Liver (tissue), 9 donors: Measurements from ENCODE around the gene GMPR. TPM values are rescaled to one million over a fixed set of nuclear protein-coding genes. Genes with fewer than 3 reads are reported as not detected.

Experiments
- DNase-seq: peaks from one replicate; pipeline ENCODE4 v3.0.0-alpha.2; 2017; ENCODE audit warnings: low spot score
- H3K27ac ChIP-seq, 2 donors: one replicate each; pipeline ENCODE4 v1.7.0; 2013; ENCODE audit warnings: inconsistent platforms in 2 of 2, low read length in 2 of 2, control low read depth in 1 of 2, low read depth in 1 of 2, mild to moderate bottlenecking in 1 of 2
- H3K27me3 ChIP-seq, 4 donors: one replicate each; pipeline versions ENCODE4 v1.6.1 to v1.7.0; 2013; ENCODE audit warnings: low read length in 3 of 4, inconsistent platforms in 1 of 4, mild to moderate bottlenecking in 1 of 4, moderate library complexity in 1 of 4; ENCODE audit not compliant: control insufficient read depth in 4 of 4, insufficient read depth in 4 of 4
- H3K36me3 ChIP-seq, 4 donors: one replicate each; pipeline versions ENCODE4 v1.6.1 to v1.7.0; 2013; ENCODE audit warnings: low read length in 3 of 4, mild to moderate bottlenecking in 3 of 4, low read depth in 1 of 4, moderate library complexity in 1 of 4; ENCODE audit not compliant: control insufficient read depth in 4 of 4, insufficient read depth in 3 of 4
- H3K4me1 ChIP-seq, 4 donors: one replicate each; pipeline versions ENCODE4 v1.6.1 to v1.7.0; 2013; ENCODE audit warnings: low read length in 3 of 4, mild to moderate bottlenecking in 3 of 4, moderate library complexity in 1 of 4; ENCODE audit not compliant: control insufficient read depth in 4 of 4, insufficient read depth in 4 of 4
- H3K4me3 ChIP-seq, 3 donors: one replicate each; pipeline versions ENCODE4 v1.6.1 to v1.7.0; 2013; ENCODE audit warnings: low read length in 3 of 3, control low read depth in 1 of 3, low read depth in 1 of 3, mild to moderate bottlenecking in 1 of 3
- H3K9ac ChIP-seq, 2 donors: one replicate each; pipeline ENCODE4 v1.7.0; 2013; ENCODE audit warnings: low read length in 2 of 2, mild to moderate bottlenecking in 2 of 2, moderate library complexity in 2 of 2, control low read depth in 1 of 2, low read depth in 1 of 2
- H3K9me3 ChIP-seq, 4 donors: one replicate each; pipeline versions ENCODE4 v1.6.1 to v1.7.0; 2013; ENCODE audit warnings: low read length in 3 of 4; ENCODE audit not compliant: control insufficient read depth in 4 of 4
- ATF3 ChIP-seq: IDR thresholded peaks from 2 replicates; pipeline ENCODE4 v1.6.1; 2016; ENCODE audit warnings: antibody characterized with exemption
- CTCF ChIP-seq: fragments of 150-350 bp; IDR thresholded peaks from 2 replicates; pipeline ENCODE4 v1.5.1; 2017; ENCODE audit warnings: improper control_type of control experiment, low read depth, low read length; ENCODE audit not compliant: missing input control
- EGR1 ChIP-seq, 2 donors: IDR thresholded peaks; 2 replicates each; pipeline ENCODE4 v1.6.1; 2016 to 2018; ENCODE audit warnings: antibody characterized with exemption in 2 of 2, low read depth in 2 of 2
- FOXA1 ChIP-seq: IDR thresholded peaks from 2 replicates; pipeline ENCODE4 v1.6.1; 2016; ENCODE audit warnings: antibody characterized with exemption
- FOXA2 ChIP-seq: IDR thresholded peaks from 2 replicates; pipeline ENCODE4 v1.6.1; 2016; ENCODE audit warnings: antibody characterized with exemption
- GABPA ChIP-seq, 2 donors: IDR thresholded peaks in 1 of 2; conservative IDR thresholded peaks in 1 of 2; 2 replicates each; pipeline ENCODE4 v1.6.1; 2016; ENCODE audit warnings: antibody characterized with exemption in 2 of 2, mild to moderate bottlenecking in 1 of 2, moderate library complexity in 1 of 2
- HNF4A ChIP-seq, 2 donors: conservative IDR thresholded peaks; 2 replicates each; pipeline ENCODE4 v1.6.1; 2016; ENCODE audit warnings: antibody characterized with exemption in 2 of 2, mild to moderate bottlenecking in 2 of 2
- HNF4G ChIP-seq: IDR thresholded peaks from 2 replicates; pipeline ENCODE4 v1.6.1; 2016; ENCODE audit warnings: antibody characterized with exemption
- MAX ChIP-seq: IDR thresholded peaks from 2 replicates; pipeline ENCODE4 v1.6.1; 2016; ENCODE audit warnings: antibody characterized with exemption
- NR2F2 ChIP-seq: IDR thresholded peaks from 2 replicates; pipeline ENCODE4 v1.6.1; 2016; ENCODE audit warnings: antibody characterized with exemption
- REST ChIP-seq: IDR thresholded peaks from 2 replicates; pipeline ENCODE4 v1.6.1; 2016; ENCODE audit warnings: antibody characterized with exemption, mild to moderate bottlenecking
- RXRA ChIP-seq, 2 donors: IDR thresholded peaks; 2 replicates each; pipeline ENCODE4 v1.6.1; 2017 to 2018; ENCODE audit warnings: antibody characterized with exemption in 2 of 2, mild to moderate bottlenecking in 1 of 2
- SP1 ChIP-seq: IDR thresholded peaks from 2 replicates; pipeline ENCODE4 v1.6.1; 2018; ENCODE audit warnings: antibody characterized with exemption, mild to moderate bottlenecking
- TAF1 ChIP-seq: conservative IDR thresholded peaks from 2 replicates; pipeline ENCODE4 v1.6.1; 2016; ENCODE audit warnings: antibody characterized with exemption, mild to moderate bottlenecking
- YY1 ChIP-seq: IDR thresholded peaks from 2 replicates; pipeline ENCODE4 v1.6.1; 2016; ENCODE audit warnings: antibody characterized with exemption, mild to moderate bottlenecking
- ZBTB33 ChIP-seq: IDR thresholded peaks from 2 replicates; pipeline ENCODE4 v1.6.1; 2016; ENCODE audit warnings: antibody characterized with exemption
- WGBS: extraction: QIAGEN DNeasy Blood & Tissue Kit; methylation state at CpG from one replicate; pipeline ENCODE4 v1.1.7; 2013; 5-methylcytosine and 5-hydroxymethylcytosine counted together
- polyA plus RNA-seq, 2 donors: library from polyadenylated mRNA; stranded (reverse) in 1 of 2; unstranded in 1 of 2; fragments of 200-250 nt in 1 of 2; fragments of >200 nt in 1 of 2; fragmentation: Nextera tagmentation in 1 of 2; extraction: Ambion mirVana in 1 of 2; gene quantifications; one replicate each; pipeline versions ENCODE4 v1.2.1 to v1.2.3, GENCODE V29; 2013 to 2015
- total RNA-seq, 2 donors: library from RNA; depleted of rRNA; stranded (reverse); fragments of >200 nt; gene quantifications; one replicate each; pipeline ENCODE4 v1.2.3, GENCODE V29; 2014
- donor health status: healthy.
- donor health status: healthy.
- donor health status: healthy.
- donor health status: healthy.
- donor health status: healthy.

The GMPR gene
- total and polyA plus RNA-seq, 4 donors = 2.1 to 50.2 (median 4.2) TPM

- H3K27ac ChIP-seq = no peak overlapping the region
- H3K9ac ChIP-seq = no peak overlapping the region
- H3K27me3 ChIP-seq = no peaks in the 10 kb centered on the region
- no peaks in the 10 kb centered on the region for H3K9me3 ChIP-seq
- DNase-seq = no peak
- WGBS = 97% methylated on average over 6 of the region's 6 CpGs
- TF ChIP-seq FOXA2 (no peak), MAX (no peak), ATF3 (no peak), EGR1 (IDR thresholded peaks at IDR 0.05; ENCODE audit: low read depth in 2 of 2) (no peak), HNF4G (no peak), RXRA (IDR thresholded peaks at IDR 0.05) (no peak), REST (no peak), GABPA (IDR thresholded peaks at IDR 0.05 in 1 of 2, conservative IDR thresholded peaks at IDR 0.05 in 1 of 2) (no peak), NR2F2 (no peak), ZBTB33 (no peak), YY1 (no peak), CTCF (no peak), SP1 (no peak), FOXA1 (no peak), HNF4A (conservative IDR thresholded peaks at IDR 0.05) (no peak), TAF1 (no peak)
- H3K36me3 ChIP-seq = peaks cover 0 to 1% (median under 1%) of the 10 kb centered on the region in 4 donors
- H3K4me3 ChIP-seq = no peak overlapping the region
- H3K4me1 ChIP-seq = peaks cover 0 to under 1% (median 0%) of the 10 kb centered on the region in 4 donors
Measured at GRCh38 chr6:16311763-16312162, 73.4 kb downstream of the GMPR start.

GRCh38 chr6:16313732-16314131 is 75.3 kb downstream of the GMPR start:
- WGBS = 96% methylated on average over 9 of the region's 9 CpGs
- H3K27me3 ChIP-seq = no peaks in the 10 kb centered on the region
- no peak overlapping the region for H3K9ac ChIP-seq
- DNase-seq = no peak
- no peak overlapping the region for H3K27ac ChIP-seq
- no peaks in the 10 kb centered on the region for H3K36me3 ChIP-seq
- no peak overlapping the region for H3K4me3 ChIP-seq
- TF ChIP-seq FOXA1 (no peak), REST (no peak), EGR1 (IDR thresholded peaks at IDR 0.05; ENCODE audit: low read depth in 2 of 2) (no peak), ATF3 (no peak), FOXA2 (no peak), YY1 (no peak), SP1 (no peak), GABPA (IDR thresholded peaks at IDR 0.05 in 1 of 2, conservative IDR thresholded peaks at IDR 0.05 in 1 of 2) (no peak), NR2F2 (no peak), HNF4A (conservative IDR thresholded peaks at IDR 0.05) (no peak), CTCF (no peak)
- H3K4me1 ChIP-seq = peaks cover 0 to 1% (median 0%) of the 10 kb centered on the region in 4 donors
- H3K9me3 ChIP-seq = no peaks in the 10 kb centered on the region
